Esophagus squamous epithelium (tissue), 5 donors: ENCODE measurements around the gene CELF2. TPM values are rescaled to one million over a fixed set of nuclear protein-coding genes. Genes with fewer than 3 reads are reported as not detected.

ENCODE experiments used
- DNase-seq: peaks from one replicate; lab custom pipeline; 2025; lab: John Stamatoyannopoulos, UW
- H3K27ac ChIP-seq, 4 donors: fragments of 200-600 bp; sonication (generic); one replicate each; pipeline ENCODE4 v1.5.1; 2016 to 2019; ENCODE audit warnings: mild to moderate bottlenecking in 1 of 4
- H3K27me3 ChIP-seq, 4 donors: fragments of 200-600 bp; sonication (generic); 1 replicate in 3 of 4; 2 replicates in 1 of 4; pipeline versions ENCODE4 v1.5.1 to v1.6.0; 2017 to 2021; ENCODE audit warnings: antibody characterized with exemption in 1 of 4
- H3K36me3 ChIP-seq, 3 donors: fragments of 200-600 bp; sonication (generic); one replicate each; pipeline ENCODE4 v1.5.1; 2016 to 2019
- H3K4me1 ChIP-seq, 3 donors: fragments of 200-600 bp; sonication (generic); one replicate each; pipeline ENCODE4 v1.5.1; 2017 to 2019
- H3K4me3 ChIP-seq, 4 donors: fragments of 200-600 bp; sonication (generic); 1 replicate in 3 of 4; 2 replicates in 1 of 4; pipeline ENCODE4 v1.5.1; 2016 to 2019; ENCODE audit warnings: mild to moderate bottlenecking in 2 of 4, moderate library complexity in 1 of 4
- H3K9me3 ChIP-seq, 3 donors: fragments of 200-600 bp; sonication (generic); one replicate each; pipeline ENCODE4 v1.5.1; 2016 to 2019
- CTCF ChIP-seq, 6 experiments: fragments of 450-650 bp in 4 of 6; fragments of 200-600 bp in 2 of 6; sonication (generic) in 2 of 6; IDR thresholded peaks; one replicate each; pipeline ENCODE4 v1.5.1; 2016 to 2019; ENCODE audit warnings: antibody characterized with exemption in 6 of 6, mild to moderate bottlenecking in 4 of 6, moderate library complexity in 4 of 6
- POLR2A ChIP-seq, 4 donors: fragments of 450-650 bp; IDR thresholded peaks; one replicate each; pipeline ENCODE4 v1.6.1; 2017; ENCODE audit warnings: antibody characterized with exemption in 4 of 4, mild to moderate bottlenecking in 4 of 4, moderate library complexity in 3 of 4
- WGBS, 2 donors: methylation state at CpG; one replicate each; pipeline ENCODE4 v1.1.5; 2018; 5-methylcytosine and 5-hydroxymethylcytosine counted together
- intact Hi-C: fragments of 100-400 bp; cut with DNase I; formaldehyde crosslinking; loops from one replicate; pipeline ENCODE4 v1.15.0; 2022
- total RNA-seq, 4 donors: library from RNA; depleted of rRNA; stranded (reverse); fragments of >200 nt; gene quantifications; one replicate each; pipeline ENCODE4 v1.1.0, GENCODE V29; 2016
- donor health status: DM: yes; HTN: yes; CAD: no.

CELF2 gene
- total RNA-seq, 4 donors from 2014 or later: 4.2 to 62.4 (median 13.5) TPM

DNA sequence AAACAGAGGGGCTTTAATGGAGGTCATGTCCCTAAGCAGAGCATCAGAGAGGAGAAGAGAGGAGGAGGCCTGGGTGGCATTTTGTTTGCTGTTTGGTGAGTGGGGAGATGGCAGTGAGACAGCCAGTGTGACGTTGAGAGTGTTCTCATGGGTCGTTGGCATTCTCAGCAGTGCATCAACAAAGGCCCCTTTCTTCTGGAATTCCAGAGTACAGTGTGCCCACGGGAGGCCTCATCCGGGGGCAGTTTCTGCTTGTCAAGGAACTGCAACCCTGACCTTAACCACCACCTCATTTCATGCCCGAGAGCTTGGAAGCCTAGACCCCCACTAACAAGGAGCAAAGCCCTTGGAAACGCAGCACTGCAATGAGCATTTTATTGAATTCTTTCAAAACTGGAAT, 92.9 kb downstream of the CELF2 start:
- Histone ChIP-seq H3K36me3 (no peaks in the 10 kb centered on the region), H3K27me3 (no peaks in the 10 kb centered on the region), H3K4me3 (no peak overlapping the region), H3K4me1 (no peaks in the 10 kb centered on the region), H3K27ac (no peak overlapping the region), H3K9me3 (no peaks in the 10 kb centered on the region)
- intact Hi-C loops: no loop called here
- TF ChIP-seq POLR2A (IDR thresholded peaks at IDR 0.05): no peak
- no peak for TF ChIP-seq CTCF (IDR thresholded peaks at IDR 0.05)
- no peak for DNase-seq
- WGBS, 2 donors: 63 to 71% methylated on average over 5 to 6 of the region's 6 CpGs

DNA sequence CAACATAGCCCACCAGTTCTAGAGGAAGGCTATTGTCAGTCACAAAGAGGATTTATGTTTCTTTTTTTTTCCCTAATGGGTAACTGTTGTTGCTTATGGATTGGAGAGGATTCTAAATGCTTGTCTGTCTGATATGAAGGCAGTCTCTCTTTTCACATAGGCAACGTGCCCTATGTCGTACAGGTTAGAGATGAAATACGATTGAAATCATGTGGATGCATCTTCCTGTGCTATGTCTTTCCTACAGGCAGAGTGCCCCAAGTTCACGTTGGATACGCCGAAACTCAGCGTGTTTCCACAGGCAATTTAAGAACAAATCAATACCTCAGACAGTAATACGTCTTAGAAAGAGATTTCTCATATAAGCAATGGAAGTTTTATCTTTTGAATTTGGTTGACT, 93.8 kb downstream of the CELF2 start:
- Histone ChIP-seq H3K27ac (no peak overlapping the region), H3K4me3 (no peak overlapping the region), H3K9me3 (no peaks in the 10 kb centered on the region), H3K27me3 (no peaks in the 10 kb centered on the region), H3K4me1 (no peaks in the 10 kb centered on the region), H3K36me3 (no peaks in the 10 kb centered on the region)
- WGBS, 2 donors: 89 to 98% methylated on average over 8 of the region's 8 CpGs
- no peak for DNase-seq
- no peak for TF ChIP-seq POLR2A (IDR thresholded peaks at IDR 0.05)
- TF ChIP-seq CTCF (IDR thresholded peaks at IDR 0.05): no peak
- intact Hi-C loops: no loop called here

DNA sequence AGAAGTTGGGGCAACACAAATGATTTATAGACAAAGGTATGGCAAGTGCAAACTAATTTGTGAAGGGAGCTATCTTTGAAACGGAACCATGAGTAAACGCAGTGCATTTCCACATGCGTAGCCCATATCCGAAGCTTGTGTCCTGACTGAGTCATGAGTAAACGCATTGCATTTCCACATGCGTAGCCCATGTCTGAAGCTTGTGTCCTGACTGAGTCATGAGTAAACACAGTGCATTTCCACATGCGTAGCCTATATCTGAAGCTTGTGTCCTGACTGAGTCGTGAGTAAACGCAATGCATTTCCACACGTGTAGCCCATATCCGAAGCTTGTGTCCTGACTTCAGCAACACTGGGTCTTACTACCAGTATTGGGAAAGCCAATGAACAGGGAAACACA, 95.0 kb downstream of the CELF2 start:
- H3K27ac ChIP-seq: no peak overlapping the region
- no peaks in the 10 kb centered on the region for H3K4me1 ChIP-seq
- H3K4me3 ChIP-seq: no peak overlapping the region
- H3K36me3 ChIP-seq: no peaks in the 10 kb centered on the region
- no peak for TF ChIP-seq CTCF (IDR thresholded peaks at IDR 0.05)
- TF ChIP-seq POLR2A (IDR thresholded peaks at IDR 0.05): no peak
- H3K27me3 ChIP-seq: no peaks in the 10 kb centered on the region
- no peak for DNase-seq
- H3K9me3 ChIP-seq: no peaks in the 10 kb centered on the region
- 71 to 93% methylated on average over 11 of the region's 11 CpGs for WGBS, 2 donors
- intact Hi-C loops: no loop called here

DNA sequence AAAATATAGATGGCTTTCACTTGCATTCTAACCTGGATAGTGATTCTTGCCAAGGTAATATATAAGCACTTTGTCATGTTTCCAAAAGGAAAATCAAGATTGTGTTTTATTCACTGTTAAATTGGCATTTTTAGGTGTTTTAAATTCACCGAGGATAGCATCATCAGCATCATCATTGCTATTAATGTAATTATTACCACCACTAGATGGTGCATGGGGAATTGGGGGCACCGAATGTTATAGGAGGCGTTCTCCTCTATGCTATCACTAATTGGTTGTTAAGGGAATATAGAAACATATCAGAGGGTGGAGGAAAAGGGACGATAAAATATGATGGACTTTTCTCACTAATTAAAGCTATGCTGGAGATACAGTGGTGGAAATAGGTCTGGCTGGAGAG, 95.5 kb downstream of the CELF2 start:
- intact Hi-C loops: no loop called here
- H3K27ac ChIP-seq: no peak overlapping the region
- WGBS, 2 donors: 68% methylated on average over 4 of the region's 4 CpGs
- peak in 3 of 6 experiments; percentile 12 to 21 (median 21) for TF ChIP-seq CTCF (IDR thresholded peaks at IDR 0.05)
- TF ChIP-seq POLR2A (IDR thresholded peaks at IDR 0.05): no peak
- no peaks in the 10 kb centered on the region for H3K9me3 ChIP-seq
- no peak overlapping the region for H3K4me3 ChIP-seq
- no peak for DNase-seq
- no peaks in the 10 kb centered on the region for H3K36me3 ChIP-seq
- no peaks in the 10 kb centered on the region for H3K27me3 ChIP-seq
- H3K4me1 ChIP-seq: no peaks in the 10 kb centered on the region

GRCh38 chr10:11114269-11114668, 96.6 kb downstream of the CELF2 start:
- Histone ChIP-seq H3K4me1 (no peaks in the 10 kb centered on the region), H3K9me3 (no peaks in the 10 kb centered on the region), H3K27me3 (no peaks in the 10 kb centered on the region), H3K27ac (no peak overlapping the region), H3K36me3 (no peaks in the 10 kb centered on the region), H3K4me3 (no peak overlapping the region)
- WGBS, 2 donors: 93 to 94% methylated on average over 2 of the region's 2 CpGs
- DNase-seq: no peak
- TF ChIP-seq POLR2A (IDR thresholded peaks at IDR 0.05) (no peak), CTCF (IDR thresholded peaks at IDR 0.05) (no peak)
- intact Hi-C loops: no loop called here
